Measurements from ENCODE around the gene DNAH8. TPM values are rescaled to one million over a fixed set of nuclear protein-coding genes. Genes with fewer than 3 reads are reported as not detected.

DNAH8 gene
- polyA plus RNA-seq, 3 donors: not detected

DNA sequence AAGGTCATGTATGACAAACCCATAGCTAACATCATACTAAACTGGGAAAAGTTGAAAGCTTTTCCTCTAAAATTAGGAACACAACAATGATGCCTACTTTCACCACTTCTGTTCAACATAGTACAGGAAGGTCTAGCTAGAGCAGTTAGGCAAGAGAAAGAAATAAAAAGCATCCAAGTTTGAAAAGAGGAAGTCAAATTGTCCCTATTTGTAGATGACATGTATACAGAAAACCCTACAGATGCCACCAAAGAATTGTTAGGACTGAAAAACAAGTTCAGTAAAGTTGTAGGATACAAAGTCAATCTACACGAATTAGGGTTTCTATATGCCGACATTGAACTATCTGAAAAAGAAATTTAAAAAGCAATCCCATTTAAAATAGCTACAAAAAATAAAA is 244.0 kb downstream of the DNAH8 start:
- Mint-ChIP-seq H3K9me3 (peaks cover 2 to 10% (median 7%) of the 10 kb centered on the region in 7 donors), H3K27ac (no peak overlapping the region), H3K4me3 (no peak overlapping the region), H3K36me3 (no peaks in the 10 kb centered on the region), H3K27me3 (ENCODE audit: low read depth in 3 of 3) (peaks cover 3 to 9% (median 3%) of the 10 kb centered on the region in 3 donors), H3K4me1 (no peaks in the 10 kb centered on the region)
- H3K4me3 ChIP-seq (replicated peaks in 1 of 3; ENCODE audit: low read depth in 2 of 3, low read length in 3 of 3): no peak overlapping the region
- no peaks in the 10 kb centered on the region for H3K36me3 ChIP-seq (replicated peaks in 1 of 2; ENCODE audit: control insufficient read depth in 1 of 2, insufficient read depth in 2 of 2, low read length in 2 of 2)
- no CpG with 5 or more reads among the region's 2 CpGs for WGBS (ENCODE audit: insufficient coverage)
- no peak for DNase-seq
- TF ChIP-seq, protein P1, sequence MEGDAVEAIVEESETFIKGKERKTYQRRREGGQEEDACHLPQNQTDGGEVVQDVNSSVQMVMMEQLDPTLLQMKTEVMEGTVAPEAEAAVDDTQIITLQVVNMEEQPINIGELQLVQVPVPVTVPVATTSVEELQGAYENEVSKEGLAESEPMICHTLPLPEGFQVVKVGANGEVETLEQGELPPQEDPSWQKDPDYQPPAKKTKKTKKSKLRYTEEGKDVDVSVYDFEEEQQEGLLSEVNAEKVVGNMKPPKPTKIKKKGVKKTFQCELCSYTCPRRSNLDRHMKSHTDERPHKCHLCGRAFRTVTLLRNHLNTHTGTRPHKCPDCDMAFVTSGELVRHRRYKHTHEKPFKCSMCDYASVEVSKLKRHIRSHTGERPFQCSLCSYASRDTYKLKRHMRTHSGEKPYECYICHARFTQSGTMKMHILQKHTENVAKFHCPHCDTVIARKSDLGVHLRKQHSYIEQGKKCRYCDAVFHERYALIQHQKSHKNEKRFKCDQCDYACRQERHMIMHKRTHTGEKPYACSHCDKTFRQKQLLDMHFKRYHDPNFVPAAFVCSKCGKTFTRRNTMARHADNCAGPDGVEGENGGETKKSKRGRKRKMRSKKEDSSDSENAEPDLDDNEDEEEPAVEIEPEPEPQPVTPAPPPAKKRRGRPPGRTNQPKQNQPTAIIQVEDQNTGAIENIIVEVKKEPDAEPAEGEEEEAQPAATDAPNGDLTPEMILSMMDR (IDR thresholded peaks at IDR 0.05): no peak
- no peak overlapping the region for H3K4me2 ChIP-seq (replicated peaks; ENCODE audit: extremely low read depth, low read length, poor library complexity, severe bottlenecking)
- H3K4me1 ChIP-seq (ENCODE audit: control insufficient read depth in 1 of 2, insufficient read depth in 2 of 2, low read length in 2 of 2): no peaks in the 10 kb centered on the region
- H3K9me3 ChIP-seq (replicated peaks in 1 of 2; ENCODE audit: control insufficient read depth in 1 of 2, insufficient read depth in 1 of 2, low read length in 2 of 2): peaks cover 4 to 9% of the 10 kb centered on the region in 2 donors
- no peaks in the 10 kb centered on the region for H4K20me1 ChIP-seq (ENCODE audit: insufficient read depth, low read length)
- H3K27ac ChIP-seq (ENCODE audit: low read depth in 1 of 2, low read length in 2 of 2): no peak overlapping the region
- H3K27me3 ChIP-seq (ENCODE audit: control insufficient read depth in 2 of 2, insufficient read depth in 2 of 2, low read length in 2 of 2): peaks cover 0 to 3% of the 10 kb centered on the region in 2 donors
- H3K79me2 ChIP-seq (ENCODE audit: insufficient read depth, low read length): no peaks in the 10 kb centered on the region
- H2AFZ ChIP-seq (ENCODE audit: insufficient read depth, low read depth, low read length, poor library complexity, severe bottlenecking): no peak overlapping the region
- intact Hi-C loops (cut with micrococcal nuclease): no loop called here
- no peak overlapping the region for H3K9ac ChIP-seq (ENCODE audit: insufficient read depth, low read length, poor library complexity, severe bottlenecking)

DNA sequence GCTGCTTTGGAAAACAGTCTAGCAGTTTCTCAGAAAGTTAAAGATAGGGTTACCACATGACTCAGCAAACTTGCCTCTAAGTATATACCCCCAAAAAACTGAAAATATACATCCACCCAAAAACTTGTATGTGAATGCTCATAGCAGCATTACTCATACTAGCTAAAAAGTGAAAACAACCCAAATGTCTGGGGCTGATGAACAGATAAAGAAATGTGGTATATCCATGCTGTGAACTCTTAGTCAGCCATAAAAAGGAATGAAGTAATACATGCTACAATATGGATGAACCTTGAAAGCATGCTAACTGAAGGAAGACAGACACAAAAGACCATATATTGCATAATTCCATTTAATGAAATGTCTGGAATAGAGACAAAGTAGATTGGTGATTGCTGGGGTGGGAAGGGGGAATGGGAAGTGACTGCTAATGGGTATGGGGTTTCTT is 253.6 kb downstream of the DNAH8 start:
- no peak overlapping the region for H3K4me2 ChIP-seq (replicated peaks; ENCODE audit: extremely low read depth, low read length, poor library complexity, severe bottlenecking)
- H2AFZ ChIP-seq (ENCODE audit: insufficient read depth, low read depth, low read length, poor library complexity, severe bottlenecking): no peak overlapping the region
- no peak overlapping the region for H3K4me3 ChIP-seq (replicated peaks in 1 of 3; ENCODE audit: low read depth in 2 of 3, low read length in 3 of 3)
- no peaks in the 10 kb centered on the region for H3K9me3 ChIP-seq (replicated peaks in 1 of 2; ENCODE audit: control insufficient read depth in 1 of 2, insufficient read depth in 1 of 2, low read length in 2 of 2)
- no peak for DNase-seq
- no peak overlapping the region for H3K9ac ChIP-seq (ENCODE audit: insufficient read depth, low read length, poor library complexity, severe bottlenecking)
- Mint-ChIP-seq H3K36me3 (no peaks in the 10 kb centered on the region), H3K27ac (no peak overlapping the region), H3K4me1 (no peaks in the 10 kb centered on the region), H3K27me3 (ENCODE audit: low read depth in 3 of 3) (peaks cover 0 to 4% (median 2%) of the 10 kb centered on the region in 3 donors), H3K9me3 (no peaks in the 10 kb centered on the region), H3K4me3 (no peak overlapping the region)
- TF ChIP-seq, protein P1 (IDR thresholded peaks at IDR 0.05): no peak
- H4K20me1 ChIP-seq (ENCODE audit: insufficient read depth, low read length): no peaks in the 10 kb centered on the region
- no peaks in the 10 kb centered on the region for H3K4me1 ChIP-seq (ENCODE audit: control insufficient read depth in 1 of 2, insufficient read depth in 2 of 2, low read length in 2 of 2)
- H3K27ac ChIP-seq (ENCODE audit: low read depth in 1 of 2, low read length in 2 of 2): no peak overlapping the region
- H3K27me3 ChIP-seq (ENCODE audit: control insufficient read depth in 2 of 2, insufficient read depth in 2 of 2, low read length in 2 of 2): peaks cover 0 to 6% of the 10 kb centered on the region in 2 donors
- H3K36me3 ChIP-seq (replicated peaks in 1 of 2; ENCODE audit: control insufficient read depth in 1 of 2, insufficient read depth in 2 of 2, low read length in 2 of 2): no peaks in the 10 kb centered on the region
- no peaks in the 10 kb centered on the region for H3K79me2 ChIP-seq (ENCODE audit: insufficient read depth, low read length)
- intact Hi-C loops (cut with micrococcal nuclease): no loop called here

Measured in CD14-positive monocyte (primary cell).